Mesothelial cell of epicardium (in vitro differentiated cells): ENCODE results near the gene TRIL. TPM values are rescaled to one million over a fixed set of nuclear protein-coding genes. Genes with fewer than 3 reads are reported as not detected.

ENCODE experiments used
- DNase-seq, 2 experiments: peaks; one replicate each; pipeline ENCODE4 v3.0.0; 2021; ENCODE audit warnings: low spot score in 2 of 2; ENCODE audit not compliant: unreplicated experiment in 2 of 2
- H3K27ac Mint-ChIP-seq: 2 replicates; pipeline ENCODE4 v1.8.0; 2021; ENCODE audit warnings: mixed read lengths
- H3K27me3 Mint-ChIP-seq: 2 replicates; pipeline ENCODE4 v1.8.0; 2021; ENCODE audit warnings: low read depth, mixed read lengths
- H3K36me3 Mint-ChIP-seq: 2 replicates; pipeline ENCODE4 v1.8.0; 2021; ENCODE audit warnings: mixed read lengths
- H3K4me1 Mint-ChIP-seq: 2 replicates; pipeline ENCODE4 v1.8.0; 2021; ENCODE audit warnings: mixed read lengths
- H3K4me3 Mint-ChIP-seq: 2 replicates; pipeline ENCODE4 v1.8.0; 2021; ENCODE audit warnings: mild to moderate bottlenecking, moderate library complexity, mixed read lengths
- H3K9me3 Mint-ChIP-seq: 2 replicates; pipeline ENCODE4 v1.8.0; 2021; ENCODE audit warnings: mixed read lengths
- CTCF ChIP-seq: fragments of 200-600 bp; sonication (generic); IDR thresholded peaks from one replicate; pipeline ENCODE4 v1.5.0; 2021; ENCODE audit warnings: antibody characterized with exemption; ENCODE audit not compliant: unreplicated experiment
- total RNA-seq: library from RNA; stranded (reverse); gene quantifications from 3 replicates; pipeline ENCODE4 v1.2.1, GENCODE V29; 2021

TRIL gene
- total RNA-seq, 1 donor from 2014 or later = 14.2 TPM

DNA sequence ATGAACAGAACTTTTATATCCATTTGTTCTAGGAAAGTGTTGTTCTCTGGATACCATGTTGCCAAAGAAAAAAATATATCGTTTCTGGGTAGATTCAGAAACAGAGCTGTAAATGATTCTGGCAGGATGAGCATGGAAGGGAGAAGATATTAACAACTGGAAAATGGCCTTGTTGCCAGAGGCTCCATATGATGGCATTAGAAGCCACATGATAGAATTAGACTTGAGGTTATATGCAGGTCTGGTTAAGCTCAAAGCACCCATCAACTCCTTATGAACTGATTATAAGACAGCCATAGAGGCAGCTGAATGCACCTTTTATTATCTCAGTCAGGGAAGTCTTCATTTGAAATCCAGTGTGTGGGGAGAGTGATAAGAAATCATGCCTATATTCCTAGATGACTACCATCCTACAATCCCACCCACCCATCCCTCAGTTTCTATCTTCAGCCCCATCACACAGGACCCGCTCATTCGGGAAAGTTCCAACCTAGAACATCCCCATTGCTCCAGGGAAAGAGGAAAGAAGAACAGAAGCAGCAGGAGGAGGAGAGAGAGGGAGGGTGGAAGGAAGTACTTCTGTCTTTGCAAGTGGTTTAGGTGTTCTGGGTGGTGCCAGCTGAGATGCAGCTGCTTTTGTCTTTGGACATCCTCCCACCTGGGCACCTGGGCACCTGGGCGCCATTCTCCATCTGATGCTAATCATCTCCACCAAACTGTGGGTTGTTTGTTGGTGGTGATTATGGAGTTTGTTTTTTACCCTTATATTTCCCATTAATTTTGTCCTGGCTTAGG is 25.5 kb upstream of the TRIL start:
- H3K4me3 Mint-ChIP-seq = no peak overlapping the region
- H3K36me3 Mint-ChIP-seq = no peaks in the 10 kb centered on the region
- peaks cover 56% of the 10 kb centered on the region for H3K4me1 Mint-ChIP-seq
- no peaks in the 10 kb centered on the region for H3K27me3 Mint-ChIP-seq
- TF ChIP-seq CTCF = no peak
- no peak overlapping the region for H3K27ac Mint-ChIP-seq
- no peak for DNase-seq
- no peaks in the 10 kb centered on the region for H3K9me3 Mint-ChIP-seq

GRCh38 chr7:28981161-28981465 is 23.0 kb upstream of the TRIL start:
- Mint-ChIP-seq H3K4me1 (peaks cover 40% of the 10 kb centered on the region), H3K36me3 (no peaks in the 10 kb centered on the region), H3K27ac (peak overlapping the region; percentile 5), H3K4me3 (no peak overlapping the region), H3K9me3 (no peaks in the 10 kb centered on the region), H3K27me3 (no peaks in the 10 kb centered on the region)
- TF ChIP-seq CTCF = no peak
- no peak for DNase-seq

DNA sequence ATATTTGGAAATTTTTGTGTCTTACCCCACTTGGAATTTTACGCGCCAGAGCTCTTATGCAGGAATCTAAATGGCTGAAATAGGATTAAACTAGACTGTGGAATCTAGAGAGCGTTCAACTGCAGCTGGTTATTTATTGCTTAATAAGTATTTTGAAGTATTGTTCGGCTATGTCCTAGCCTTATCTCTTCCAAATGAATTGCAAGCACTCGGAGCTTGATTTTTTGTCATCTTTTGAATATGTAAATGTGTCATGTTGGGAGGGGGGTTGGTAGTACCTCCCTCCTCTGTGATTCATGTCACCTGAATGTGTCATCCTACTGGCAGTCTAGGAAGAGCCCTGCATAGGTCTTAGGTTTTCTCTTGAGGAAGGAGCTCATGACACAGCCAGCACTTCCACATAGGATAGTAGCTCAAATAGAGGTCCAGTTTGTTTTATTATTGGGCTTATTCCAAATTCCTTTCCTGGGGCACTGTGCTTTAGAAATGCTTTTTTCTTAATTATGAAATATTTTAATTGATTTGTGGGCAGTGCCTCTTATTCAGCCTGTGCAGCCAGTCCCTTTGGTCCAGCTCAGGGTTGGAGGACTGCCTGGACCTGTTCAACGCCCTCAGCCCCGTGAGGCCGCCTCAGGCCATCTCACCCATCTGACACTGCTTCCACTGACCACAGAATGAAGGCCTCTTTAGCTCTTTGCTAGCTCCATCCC is 22.5 kb upstream of the TRIL start:
- peaks cover 36% of the 10 kb centered on the region for H3K4me1 Mint-ChIP-seq
- peak overlapping the region; percentile 45 for H3K27ac Mint-ChIP-seq
- no peaks in the 10 kb centered on the region for H3K27me3 Mint-ChIP-seq
- no peak for TF ChIP-seq CTCF
- no peaks in the 10 kb centered on the region for H3K36me3 Mint-ChIP-seq
- H3K9me3 Mint-ChIP-seq = no peaks in the 10 kb centered on the region
- no peak overlapping the region for H3K4me3 Mint-ChIP-seq
- DNase-seq = no peak

GRCh38 chr7:28979776-28980175 is 21.6 kb upstream of the TRIL start:
- TF ChIP-seq CTCF = no peak
- DNase-seq = no peak
- Mint-ChIP-seq H3K27me3 (no peaks in the 10 kb centered on the region), H3K27ac (no peak overlapping the region), H3K4me3 (no peak overlapping the region), H3K4me1 (peaks cover 28% of the 10 kb centered on the region), H3K36me3 (no peaks in the 10 kb centered on the region), H3K9me3 (no peaks in the 10 kb centered on the region)

DNA sequence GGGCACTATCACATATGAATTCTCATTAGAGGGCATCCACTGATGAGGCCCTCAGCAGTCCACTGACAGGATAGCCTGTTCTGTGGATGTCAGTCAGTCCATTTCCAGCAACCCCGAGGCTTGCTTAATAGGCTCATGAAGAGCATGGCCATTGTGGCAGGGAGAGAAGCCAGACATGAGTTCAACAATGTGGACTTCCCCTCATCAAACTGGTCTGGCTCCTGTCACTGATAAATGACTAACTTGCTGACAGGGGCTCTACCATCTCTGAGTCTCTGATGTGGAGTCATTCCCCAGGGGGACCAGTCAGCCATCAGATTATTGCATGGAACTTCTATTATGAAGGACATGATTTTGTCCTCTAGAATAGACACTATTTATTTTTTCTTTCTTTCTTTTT is 19.8 kb upstream of the TRIL start:
- peaks cover 21% of the 10 kb centered on the region for H3K4me1 Mint-ChIP-seq
- no peak overlapping the region for H3K27ac Mint-ChIP-seq
- no peak for TF ChIP-seq CTCF
- DNase-seq = no peak
- no peaks in the 10 kb centered on the region for H3K27me3 Mint-ChIP-seq
- H3K4me3 Mint-ChIP-seq = no peak overlapping the region
- peaks cover 11% of the 10 kb centered on the region for H3K9me3 Mint-ChIP-seq
- peaks cover 6% of the 10 kb centered on the region for H3K36me3 Mint-ChIP-seq
